Small intestine (tissue), 7 donors: ENCODE data around the gene SP100. TPM values are rescaled to one million over a fixed set of nuclear protein-coding genes. Genes with fewer than 3 reads are reported as not detected.

Experiments used
- DNase-seq, 2 donors: peaks; one replicate each; pipeline versions ENCODE4 v3.0.0 to v3.0.0-alpha.2; 2013
- FAIRE-seq: peaks from 2 replicates; lab custom pipeline; 2012; peaks lifted over from hg19 to GRCh38; lab: Jason Lieb, UNC
- H3K27ac ChIP-seq, 3 donors: one replicate each; pipeline ENCODE4 v1.5.1; 2013; ENCODE audit warnings: low read length in 2 of 3, mild to moderate bottlenecking in 2 of 3, control low read depth in 1 of 3, inconsistent platforms in 1 of 3, low read depth in 1 of 3, moderate library complexity in 1 of 3
- H3K27me3 ChIP-seq, 3 donors: one replicate each; pipeline ENCODE4 v1.6.1; 2013; ENCODE audit warnings: low read length in 3 of 3, inconsistent platforms in 1 of 3; ENCODE audit not compliant: control insufficient read depth in 3 of 3, insufficient read depth in 3 of 3
- H3K36me3 ChIP-seq, 3 donors: one replicate each; pipeline ENCODE4 v1.6.1; 2013; ENCODE audit warnings: low read length in 3 of 3, inconsistent platforms in 1 of 3, low read depth in 1 of 3, mild to moderate bottlenecking in 1 of 3, moderate library complexity in 1 of 3; ENCODE audit not compliant: control insufficient read depth in 3 of 3, insufficient read depth in 2 of 3
- H3K4me1 ChIP-seq, 3 donors: one replicate each; pipeline ENCODE4 v1.6.1; 2013; ENCODE audit warnings: low read length in 2 of 3, inconsistent platforms in 1 of 3, low read depth in 1 of 3, mild to moderate bottlenecking in 1 of 3, moderate library complexity in 1 of 3; ENCODE audit not compliant: control insufficient read depth in 3 of 3, insufficient read depth in 2 of 3
- H3K4me3 ChIP-seq, 3 donors: one replicate each; pipeline ENCODE4 v1.5.1; 2013; ENCODE audit warnings: low read length in 3 of 3, control low read depth in 1 of 3, inconsistent platforms in 1 of 3, low read depth in 1 of 3, mild to moderate bottlenecking in 1 of 3, moderate library complexity in 1 of 3
- H3K9me3 ChIP-seq, 2 donors: one replicate each; pipeline ENCODE4 v1.6.1; 2013; ENCODE audit warnings: low read depth in 1 of 2, low read length in 1 of 2; ENCODE audit not compliant: control insufficient read depth in 2 of 2, insufficient read depth in 1 of 2
- WGBS, 3 donors: extraction: QIAGEN DNeasy Blood & Tissue Kit; methylation state at CpG; one replicate each; pipeline ENCODE4 v1.1.7; 2013; 5-methylcytosine and 5-hydroxymethylcytosine counted together
- polyA plus RNA-seq, 4 donors: library from polyadenylated mRNA; stranded (reverse) in 3 of 4; unstranded in 1 of 4; fragments of 200-250 nt in 3 of 4; fragments of 120-200 nt in 1 of 4; gene quantifications; one replicate each; pipeline versions ENCODE4 v1.2.1 to v1.2.3, GENCODE V29; 2013
- donor health status: healthy with polysubstance abuse.
- donor health status: control.
- donor health status: control.
- donor health status: Bipolar disorder and iron deficiency.
- donor health status: healthy.

SP100 gene
- polyA plus RNA-seq, 4 donors: 38.7 to 55.4 (median 46.9) TPM

DNA sequence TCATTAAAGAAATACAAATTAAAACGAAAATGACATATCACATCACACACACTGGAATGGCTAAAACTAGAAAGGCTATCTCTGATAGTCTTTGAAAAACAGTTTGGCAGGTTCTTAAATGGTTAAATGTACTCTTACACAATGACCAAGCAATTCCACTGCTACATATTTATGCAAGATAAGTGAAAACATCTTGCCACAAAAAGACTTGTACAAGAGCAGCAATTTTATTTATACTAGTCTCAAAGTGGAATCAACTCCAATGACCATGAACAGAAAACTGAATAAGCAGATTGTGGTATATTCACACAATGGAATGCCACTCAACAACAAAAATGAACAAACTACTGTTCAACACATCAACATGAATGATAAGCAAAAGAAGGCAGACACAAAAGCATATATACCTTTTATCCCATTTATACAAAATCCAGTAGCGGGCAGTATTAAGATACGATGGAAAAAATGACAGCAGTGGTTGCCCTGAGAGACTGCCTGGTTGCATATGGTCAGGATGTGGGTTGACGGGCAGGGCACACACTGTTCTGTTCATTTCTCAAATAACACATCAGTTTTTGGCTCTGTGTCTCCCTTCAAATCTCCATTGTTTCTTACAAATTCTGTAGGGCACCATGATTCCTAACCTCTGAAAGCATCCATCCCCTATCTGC is 25.4 kb downstream of the SP100 start:
- FAIRE-seq (no peak), DNase-seq (peak in 1 of 2 donors; percentile 54)
- 65 to 86% (median 65%) methylated on average over 4 of the region's 4 CpGs for WGBS, 3 donors

DNA sequence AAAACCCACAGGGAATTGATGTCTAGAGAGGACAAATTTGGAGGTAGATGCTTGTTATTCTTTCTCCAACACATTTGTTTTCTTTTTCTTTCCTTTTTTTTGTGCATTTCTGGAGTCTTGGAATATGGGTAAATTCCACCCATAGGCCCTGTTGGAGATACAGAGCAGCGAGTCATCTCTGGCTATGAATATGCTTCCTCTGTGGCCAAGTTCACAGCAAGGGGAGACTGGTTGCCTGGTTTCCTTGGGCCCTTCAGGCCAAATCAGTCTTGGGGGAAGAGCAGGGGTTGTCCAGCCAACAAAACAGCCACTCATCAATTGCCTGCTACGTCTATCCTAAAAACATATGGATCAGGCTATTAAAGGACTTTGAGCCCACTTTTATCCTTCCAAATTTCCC is 27.5 kb downstream of the SP100 start:
- WGBS, 3 donors: 82 to 90% (median 88%) methylated on average over 2 of the region's 2 CpGs
- FAIRE-seq (no peak), DNase-seq (no peak)
- Histone ChIP-seq H3K9me3 (no peaks in the 10 kb centered on the region), H3K27ac (no peak overlapping the region), H3K27me3 (no peaks in the 10 kb centered on the region), H3K36me3 (peaks cover 7 to 28% (median 25%) of the 10 kb centered on the region in 3 donors), H3K4me3 (no peak overlapping the region), H3K4me1 (peaks cover 0 to 5% (median 0%) of the 10 kb centered on the region in 3 donors)

More for the DNA sequence above, 25.4 kb downstream of the SP100 start:
- H3K4me1 ChIP-seq: no peaks in the 10 kb centered on the region
- peak overlapping the region in 1 of 3 donors; percentile 21 for H3K27ac ChIP-seq
- no peaks in the 10 kb centered on the region for H3K27me3 ChIP-seq
- H3K36me3 ChIP-seq: peaks cover 2 to 18% (median 14%) of the 10 kb centered on the region in 3 donors
- H3K4me3 ChIP-seq: no peak overlapping the region
- peaks cover 0 to under 1% of the 10 kb centered on the region in 2 donors for H3K9me3 ChIP-seq

DNA sequence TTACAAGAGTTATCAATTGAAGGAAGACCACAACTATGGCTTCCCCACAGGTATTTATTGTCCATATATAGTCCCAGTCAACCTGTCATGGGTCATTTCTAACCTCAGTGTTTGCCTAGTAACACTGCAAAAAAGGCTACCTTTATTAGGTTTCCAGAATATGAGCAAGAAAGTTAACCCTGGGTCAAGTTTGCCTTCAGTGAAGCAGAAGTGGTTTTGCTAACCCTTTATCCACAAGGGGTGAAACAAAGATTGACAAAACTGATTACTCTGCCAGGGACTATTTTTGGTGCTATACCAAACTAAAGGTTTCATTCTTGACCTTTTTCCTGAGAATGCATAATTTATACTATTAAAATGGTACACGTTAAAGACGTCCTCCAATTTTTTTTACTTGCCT is 28.8 kb downstream of the SP100 start:
- WGBS, 3 donors: 76 to 89% (median 78%) methylated on average over 2 of the region's 2 CpGs
- no peak overlapping the region for H3K27ac ChIP-seq
- H3K4me1 ChIP-seq: peaks cover 0 to 6% (median 0%) of the 10 kb centered on the region in 3 donors
- no peak overlapping the region for H3K4me3 ChIP-seq
- no peaks in the 10 kb centered on the region for H3K9me3 ChIP-seq
- no peaks in the 10 kb centered on the region for H3K27me3 ChIP-seq
- peaks cover 10 to 38% (median 34%) of the 10 kb centered on the region in 3 donors for H3K36me3 ChIP-seq
- DNase-seq (no peak), FAIRE-seq (no peak)

DNA sequence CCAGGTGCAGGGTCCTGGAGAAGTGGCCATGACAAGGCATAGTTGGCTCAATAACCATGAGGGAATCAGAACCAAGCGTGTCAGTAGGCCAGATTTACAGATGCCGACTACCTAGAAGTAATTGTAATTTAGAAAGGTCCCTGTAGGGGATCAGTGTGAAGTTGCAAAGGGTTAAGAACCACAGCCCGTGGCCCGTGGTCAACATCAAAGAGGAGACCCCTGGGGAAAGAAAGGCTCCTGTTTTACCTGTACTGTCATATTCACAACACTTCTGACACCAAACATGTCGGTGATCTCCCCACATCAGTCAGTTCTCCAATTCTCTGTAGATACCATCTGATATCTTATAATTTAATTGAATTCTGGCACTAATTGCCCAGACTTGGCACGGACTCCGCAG is 31.0 kb downstream of the SP100 start:
- peak overlapping the region in 1 of 3 donors; percentile 78 for H3K27ac ChIP-seq
- no peak for DNase-seq
- peaks cover 12 to 40% (median 36%) of the 10 kb centered on the region in 3 donors for H3K36me3 ChIP-seq
- H3K9me3 ChIP-seq: no peaks in the 10 kb centered on the region
- peaks cover 0 to 6% (median 0%) of the 10 kb centered on the region in 3 donors for H3K4me1 ChIP-seq
- no peak overlapping the region for H3K4me3 ChIP-seq
- H3K27me3 ChIP-seq: no peaks in the 10 kb centered on the region
- no peak for FAIRE-seq
- WGBS, 3 donors: 81 to 89% (median 87%) methylated on average over 7 of the region's 7 CpGs

DNA sequence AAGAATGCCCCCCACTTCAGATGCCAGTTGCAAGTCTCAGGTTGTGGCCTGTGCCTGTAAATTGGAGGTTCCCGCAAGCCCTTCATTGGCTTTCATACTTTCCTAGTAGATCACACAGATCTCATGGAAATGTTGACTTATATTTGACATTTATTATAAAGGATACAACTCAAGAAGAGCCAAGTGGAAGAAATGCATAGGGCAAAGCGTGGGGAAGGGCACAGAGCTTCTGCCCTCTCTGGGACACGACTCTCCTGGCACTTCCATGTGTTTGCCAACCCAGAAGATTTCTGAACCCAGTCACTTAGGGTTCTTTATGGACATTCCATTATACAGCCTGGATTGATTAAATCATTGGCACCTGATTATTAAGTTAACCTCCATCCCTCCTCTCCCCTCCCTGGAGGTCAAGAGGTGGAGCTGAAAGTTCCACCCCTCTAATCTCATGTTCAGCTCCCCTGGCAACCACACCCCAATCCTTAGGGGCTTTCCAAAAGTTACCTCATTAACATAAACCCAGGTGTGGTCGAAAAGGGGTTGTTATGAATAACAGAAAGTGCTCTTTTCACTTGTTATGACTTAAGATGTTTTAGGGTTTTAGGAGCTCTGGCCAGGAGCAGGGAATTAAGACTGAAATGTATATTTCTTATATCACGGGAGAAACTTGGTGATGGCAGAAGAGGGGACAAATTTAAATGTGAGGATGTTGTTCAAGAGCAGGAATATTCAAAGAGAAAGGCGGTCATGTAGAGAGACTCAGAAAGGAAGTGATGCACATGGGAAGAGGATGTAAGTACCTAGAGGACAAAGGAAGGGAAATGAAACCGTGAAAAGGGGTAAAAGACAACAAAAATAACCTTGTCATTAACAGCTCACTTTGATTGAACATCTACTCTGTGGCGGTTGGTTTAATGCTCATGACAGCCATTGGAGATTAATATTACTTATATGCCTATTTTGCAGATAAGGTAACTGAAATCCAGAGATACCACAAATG is 31.8 kb downstream of the SP100 start:
- Histone ChIP-seq H3K9me3 (no peaks in the 10 kb centered on the region), H3K4me1 (peaks cover 0 to 6% (median 0%) of the 10 kb centered on the region in 3 donors), H3K27me3 (no peaks in the 10 kb centered on the region), H3K4me3 (no peak overlapping the region), H3K27ac (peak overlapping the region in 1 of 3 donors; percentile 78), H3K36me3 (peaks cover 12 to 40% (median 36%) of the 10 kb centered on the region in 3 donors)
- FAIRE-seq (no peak), DNase-seq (no peak)
- WGBS, 3 donors: 79 to 91% (median 80%) methylated on average over 8 of the region's 8 CpGs

DNA sequence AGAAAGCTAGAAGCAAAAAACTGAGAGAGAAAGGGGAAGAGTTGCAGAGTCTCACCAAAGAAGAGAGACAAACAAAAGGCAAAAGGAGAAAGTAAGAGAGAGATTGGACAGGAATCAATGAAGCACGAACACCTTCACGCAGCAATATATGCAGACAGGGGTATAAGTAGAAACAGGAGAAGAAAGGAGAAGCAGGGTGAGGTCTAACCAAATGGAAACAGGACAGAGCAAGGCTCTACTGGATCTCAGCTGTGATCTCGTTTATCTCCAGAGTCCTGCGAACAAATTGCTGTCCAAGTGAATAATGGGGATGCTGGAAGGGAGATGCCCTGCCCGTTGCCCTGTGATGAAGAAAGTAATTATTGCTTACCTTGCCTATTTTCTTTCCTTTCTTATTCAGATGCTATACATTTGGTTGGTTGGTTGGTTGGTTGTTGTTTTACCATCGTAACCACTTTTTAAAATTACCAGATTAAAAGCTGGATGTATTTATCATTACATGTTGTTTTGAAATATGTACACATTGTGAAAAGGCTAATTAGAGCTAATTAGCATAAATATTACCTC is 34.0 kb downstream of the SP100 start:
- H3K36me3 ChIP-seq: peaks cover 10 to 33% (median 31%) of the 10 kb centered on the region in 3 donors

DNA sequence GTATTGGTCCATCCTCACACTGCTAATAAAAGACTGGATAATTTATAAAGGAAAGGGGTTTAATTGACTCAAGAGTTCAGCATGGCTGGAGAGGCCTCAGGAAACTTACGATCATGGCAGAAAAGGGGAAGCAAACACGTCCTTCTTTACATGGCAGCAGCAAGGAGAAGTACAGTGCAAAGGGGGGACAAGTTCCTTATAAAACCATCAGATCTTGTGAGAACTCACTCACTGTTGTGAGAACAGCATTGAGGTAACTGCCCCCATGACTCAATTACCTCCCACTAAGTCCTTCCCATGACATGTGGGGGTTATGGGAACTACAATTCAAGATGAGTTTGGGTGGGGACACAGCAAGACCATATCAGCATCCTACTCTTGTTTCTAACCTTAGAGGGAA is 37.0 kb downstream of the SP100 start:
- 86 to 97% (median 88%) methylated on average over 2 of the region's 2 CpGs for WGBS, 3 donors
- Histone ChIP-seq H3K36me3 (peaks cover 5 to 22% (median 19%) of the 10 kb centered on the region in 3 donors), H3K27me3 (no peaks in the 10 kb centered on the region), H3K4me1 (peaks cover 0 to 2% (median 0%) of the 10 kb centered on the region in 3 donors), H3K27ac (no peak overlapping the region), H3K9me3 (peaks cover 0 to 8% of the 10 kb centered on the region in 2 donors), H3K4me3 (no peak overlapping the region)
- FAIRE-seq: no peak
- DNase-seq: no peak

More for the DNA sequence above, 34.0 kb downstream of the SP100 start:
- DNase-seq (no peak), FAIRE-seq (no peak)
- 87 to 95% (median 87%) methylated on average over 6 of the region's 6 CpGs for WGBS, 3 donors
- Histone ChIP-seq H3K4me3 (no peak overlapping the region), H3K9me3 (peaks cover 0 to 1% of the 10 kb centered on the region in 2 donors), H3K27ac (no peak overlapping the region), H3K27me3 (no peaks in the 10 kb centered on the region), H3K4me1 (peaks cover 0 to 6% (median 0%) of the 10 kb centered on the region in 3 donors)
